GM08714 (cell line): Measurements from ENCODE around the gene LASP1NB.
"Not testable (repeated sequence)": the region's sequence is repeated elsewhere in the genome, so short reads cannot be mapped to it uniquely, and the experiment has no call there.

ENCODE experiments used
- H3K4me3 ChIP-seq: fragments of 200-500 bp; sonication (Bioruptor generic); 2 replicates; pipeline ENCODE4 v1.5.1; 2014; ENCODE audit warnings: mild to moderate bottlenecking, low read length, inconsistent platforms
- ZNF274 ChIP-seq: IDR thresholded peaks from 2 replicates; pipeline ENCODE4 v1.6.1; 2012; ENCODE audit warnings: mild to moderate bottlenecking, low read depth, low read length

LASP1NB gene

DNA sequence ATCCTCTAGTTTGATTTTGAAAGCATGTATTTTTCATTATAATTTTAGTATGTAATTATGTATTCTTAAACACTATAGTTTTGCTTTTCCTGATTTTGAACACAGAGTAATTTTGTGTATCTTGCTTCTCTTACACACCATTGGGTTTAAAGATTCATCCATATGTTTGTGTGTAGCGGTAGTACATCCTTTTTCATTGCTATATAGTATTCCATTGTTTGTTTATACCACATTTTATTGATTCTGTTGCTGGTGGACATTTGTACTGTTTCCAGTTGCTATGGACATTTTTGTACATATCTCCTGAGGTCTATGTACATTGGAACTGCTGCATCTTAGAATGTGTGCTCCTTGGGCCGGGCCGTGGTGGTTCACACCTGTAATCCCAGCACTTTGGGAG lies 20.5 kb upstream of the LASP1NB start:
- TF ChIP-seq ZNF274 = no peak
- no peak overlapping the region for H3K4me3 ChIP-seq

DNA sequence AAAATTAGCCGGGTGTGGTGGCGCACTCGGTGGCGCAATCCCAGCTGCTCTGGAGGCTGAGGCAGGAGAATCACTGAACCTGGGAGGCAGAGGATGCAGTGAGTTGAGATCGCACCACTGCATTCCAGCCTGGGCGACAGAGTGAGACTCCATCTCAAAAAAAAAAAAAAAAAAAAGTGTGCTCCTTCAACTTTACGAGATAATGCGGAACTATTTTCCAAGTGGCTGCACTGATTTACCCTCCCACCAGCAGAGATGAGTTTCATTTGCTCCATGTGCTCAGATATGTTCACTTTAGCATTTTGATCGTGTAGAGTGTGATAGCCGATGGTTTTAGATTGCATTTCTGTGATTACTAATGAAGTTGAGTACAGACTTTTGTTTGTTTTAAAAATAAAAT lies 20.0 kb upstream of the LASP1NB start:
- H3K4me3 ChIP-seq = no peak overlapping the region
- no peak for TF ChIP-seq ZNF274

DNA sequence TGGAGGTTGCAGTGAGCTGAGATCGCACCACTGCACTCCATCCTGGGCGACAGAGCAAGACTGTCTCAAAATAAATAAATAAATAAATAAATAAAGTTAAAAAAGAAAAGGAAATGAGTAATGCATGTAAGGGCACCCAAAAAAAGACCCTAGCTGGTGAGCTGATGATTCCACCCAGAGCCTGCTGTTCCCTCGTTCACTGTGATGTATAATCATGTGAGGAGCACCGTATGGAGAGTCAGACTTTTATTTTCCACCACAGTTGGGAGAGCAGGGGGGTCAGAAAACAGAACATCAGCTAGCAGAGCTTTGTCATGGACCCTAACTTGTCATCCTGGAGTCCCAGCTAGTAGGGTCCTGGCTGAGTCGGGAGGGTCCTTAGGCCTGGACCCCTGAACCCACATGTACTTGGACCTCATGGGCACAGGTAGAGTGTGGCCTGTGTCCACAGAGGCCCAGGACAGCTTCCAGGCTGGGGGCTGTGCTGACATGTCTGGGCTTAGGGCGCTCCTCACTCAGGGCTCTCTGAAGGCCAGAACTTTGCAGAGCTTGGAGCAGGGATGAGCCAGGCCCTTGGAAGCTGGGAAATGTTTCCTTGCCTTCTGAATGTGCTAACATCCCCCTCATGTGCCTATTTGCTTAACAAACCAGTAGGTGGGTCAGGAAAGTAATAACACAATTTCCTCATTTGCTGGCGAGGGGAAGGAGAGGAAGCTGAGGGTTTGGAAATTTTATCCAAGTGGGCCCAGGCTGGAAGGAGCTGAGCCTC lies 18.8 kb upstream of the LASP1NB start:
- TF ChIP-seq ZNF274 = no peak
- no peak overlapping the region for H3K4me3 ChIP-seq

DNA sequence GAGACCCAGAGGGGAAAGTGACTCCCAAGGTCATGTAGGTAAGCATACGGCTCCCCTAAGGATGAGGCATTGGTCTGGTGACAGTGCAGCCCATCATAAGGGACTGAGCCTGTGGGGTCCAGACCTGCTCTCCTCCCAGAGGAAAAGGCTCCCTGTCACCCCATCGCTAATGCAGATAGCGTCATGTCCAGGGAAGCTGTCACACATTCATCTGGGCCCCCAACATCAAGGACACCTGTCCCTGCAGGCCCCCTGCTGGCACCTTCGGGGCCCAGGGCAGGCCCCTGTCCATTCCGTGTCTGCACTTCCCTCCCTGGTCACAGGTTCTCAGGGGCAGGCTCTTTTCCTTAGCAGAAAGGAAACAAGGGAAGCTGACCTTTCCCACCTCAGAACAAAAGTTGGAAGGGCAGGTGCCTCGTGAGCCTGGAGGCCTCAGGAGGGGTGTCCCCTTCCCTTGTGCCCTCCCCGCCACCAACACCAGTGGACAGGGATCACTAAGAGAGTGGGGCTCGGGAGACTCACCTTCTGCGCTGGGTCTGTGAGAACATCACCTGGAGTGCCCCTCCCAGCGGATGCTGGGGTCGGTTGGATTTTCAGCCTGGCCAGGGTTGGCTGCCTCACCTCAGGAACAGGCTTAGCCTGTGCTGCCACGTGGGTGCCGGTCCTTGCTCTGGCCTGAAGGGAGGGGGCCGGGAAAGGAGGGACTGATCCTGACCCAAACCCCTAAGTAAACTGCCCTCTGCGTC lies 17.3 kb upstream of the LASP1NB start:
- no peak overlapping the region for H3K4me3 ChIP-seq
- TF ChIP-seq ZNF274 = no peak

DNA sequence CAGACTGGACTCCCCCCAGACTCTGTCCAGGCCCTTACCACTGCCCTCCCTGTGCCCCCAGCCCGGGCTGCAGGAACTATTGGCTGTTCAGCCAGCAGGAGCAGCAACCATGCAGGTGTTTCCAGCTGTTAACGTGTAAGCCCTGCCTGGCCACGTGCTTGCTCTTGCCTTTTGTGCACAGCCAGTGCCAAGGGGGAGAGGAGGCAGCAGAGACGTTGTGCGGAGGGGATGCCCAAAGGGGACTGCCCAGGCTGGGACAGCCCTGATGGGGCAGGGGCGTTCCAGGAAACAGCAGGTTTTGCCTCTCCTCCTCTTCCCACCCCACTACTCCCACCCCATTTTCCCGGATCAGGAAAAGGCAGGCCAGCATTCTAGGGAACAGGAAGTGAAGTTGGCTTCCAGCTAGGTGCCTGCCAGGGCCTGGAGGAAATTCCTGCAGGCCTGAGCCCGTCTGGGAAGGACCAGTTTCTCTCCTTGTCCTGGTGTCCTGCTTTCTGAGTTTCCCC lies 16.7 kb upstream of the LASP1NB start:
- no peak for TF ChIP-seq ZNF274
- H3K4me3 ChIP-seq = no peak overlapping the region

DNA sequence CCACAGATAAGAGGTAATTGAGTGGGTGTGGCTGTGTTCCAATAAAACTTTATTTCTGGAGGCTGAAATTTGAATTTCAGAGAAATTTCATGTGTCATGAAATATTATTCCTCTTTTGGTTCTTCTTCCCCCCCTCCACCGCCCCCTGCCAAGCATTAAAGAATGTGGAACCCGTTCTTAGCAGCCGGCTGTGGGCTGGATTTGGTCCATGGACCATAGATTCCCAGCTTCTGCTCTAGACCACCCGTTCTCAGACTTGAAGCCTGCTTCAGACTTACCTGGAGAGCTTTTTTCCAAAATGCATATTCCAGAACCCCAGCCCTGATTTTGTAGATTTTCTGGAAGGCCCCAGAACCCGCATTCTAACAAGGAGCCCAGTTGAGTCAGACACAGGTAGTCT lies 15.1 kb upstream of the LASP1NB start:
- no peak for TF ChIP-seq ZNF274
- no peak overlapping the region for H3K4me3 ChIP-seq

DNA sequence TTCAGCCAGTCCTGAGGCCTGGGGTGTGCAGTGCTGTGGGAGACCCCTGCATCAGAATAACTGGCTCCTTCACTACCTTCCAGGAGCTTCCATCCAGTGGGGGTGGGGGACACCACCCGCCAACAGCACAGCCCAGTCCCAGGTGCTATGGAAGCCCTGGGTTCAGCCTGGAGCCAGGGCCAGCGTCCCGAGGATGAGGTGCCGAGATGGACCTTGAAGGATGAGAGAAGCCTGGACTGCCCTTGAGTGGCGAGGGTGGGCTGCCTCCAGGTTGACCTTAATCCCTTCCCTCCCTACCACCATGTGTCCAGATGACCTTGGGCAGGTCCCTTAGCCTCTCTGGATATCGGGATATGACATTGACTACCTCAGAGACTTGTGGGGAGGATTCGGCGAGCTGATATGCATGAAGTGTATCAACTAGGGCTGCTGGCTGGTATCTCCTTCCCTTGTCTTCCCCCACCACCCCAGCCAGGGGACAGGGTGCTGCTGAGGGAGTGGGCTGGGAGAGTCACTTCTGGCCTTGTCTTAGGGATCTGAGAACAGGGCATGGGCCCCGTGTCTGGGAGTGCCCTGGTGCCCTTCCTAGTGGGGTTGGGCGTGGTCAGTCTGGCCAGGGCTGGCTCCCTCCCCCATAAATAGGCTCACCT lies 14.2 kb upstream of the LASP1NB start:
- TF ChIP-seq ZNF274 = no peak
- H3K4me3 ChIP-seq = no peak overlapping the region

DNA sequence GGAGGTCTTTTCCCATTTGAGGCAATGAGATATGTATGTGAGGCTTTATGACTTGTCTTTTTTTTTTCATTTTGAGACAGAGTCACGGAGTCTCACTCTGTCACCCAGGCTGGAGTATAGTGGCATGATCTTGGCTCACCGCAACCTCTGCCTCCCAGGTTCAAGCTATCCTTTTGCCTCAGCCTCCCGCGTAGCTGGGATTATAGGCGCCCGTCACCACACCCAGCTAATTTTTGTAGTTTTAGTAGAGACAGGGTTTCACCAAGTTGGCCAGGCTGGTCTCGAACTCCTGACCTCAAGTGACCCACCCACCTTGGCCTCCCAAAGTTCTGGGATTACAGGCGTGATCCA lies 13.7 kb upstream of the LASP1NB start:
- H3K4me3 ChIP-seq = not testable (repeated sequence)

DNA sequence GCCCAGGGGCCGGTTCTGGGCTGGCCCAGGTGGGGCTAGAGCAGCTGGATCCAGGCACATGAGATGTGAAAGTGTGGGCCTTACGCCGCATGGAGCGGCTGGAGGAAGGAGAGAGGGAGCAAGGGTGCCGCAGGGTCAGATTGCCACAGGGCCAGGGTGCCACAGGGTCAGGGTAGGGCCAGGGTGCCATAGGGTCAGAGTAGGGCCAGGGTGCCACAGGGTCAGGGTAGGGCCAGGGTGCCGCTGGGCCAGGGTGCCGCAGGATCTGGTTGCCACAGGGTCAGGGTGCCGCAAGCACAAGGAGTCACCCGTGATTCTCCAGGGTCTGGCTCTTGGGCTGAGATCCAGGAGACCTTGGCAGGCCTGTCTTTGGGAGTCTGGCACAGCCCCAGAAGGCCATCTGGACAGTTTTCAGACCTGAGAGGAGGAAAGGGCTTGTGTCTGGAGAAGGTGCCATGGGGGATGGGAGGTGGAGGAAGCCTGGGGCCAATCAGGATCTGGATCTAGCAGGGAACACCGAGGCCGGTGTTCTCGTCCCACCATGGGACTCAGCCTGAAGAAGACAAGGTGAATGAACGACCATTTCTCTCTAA lies 13.1 kb upstream of the LASP1NB start:
- no peak for TF ChIP-seq ZNF274
- H3K4me3 ChIP-seq = no peak overlapping the region

DNA sequence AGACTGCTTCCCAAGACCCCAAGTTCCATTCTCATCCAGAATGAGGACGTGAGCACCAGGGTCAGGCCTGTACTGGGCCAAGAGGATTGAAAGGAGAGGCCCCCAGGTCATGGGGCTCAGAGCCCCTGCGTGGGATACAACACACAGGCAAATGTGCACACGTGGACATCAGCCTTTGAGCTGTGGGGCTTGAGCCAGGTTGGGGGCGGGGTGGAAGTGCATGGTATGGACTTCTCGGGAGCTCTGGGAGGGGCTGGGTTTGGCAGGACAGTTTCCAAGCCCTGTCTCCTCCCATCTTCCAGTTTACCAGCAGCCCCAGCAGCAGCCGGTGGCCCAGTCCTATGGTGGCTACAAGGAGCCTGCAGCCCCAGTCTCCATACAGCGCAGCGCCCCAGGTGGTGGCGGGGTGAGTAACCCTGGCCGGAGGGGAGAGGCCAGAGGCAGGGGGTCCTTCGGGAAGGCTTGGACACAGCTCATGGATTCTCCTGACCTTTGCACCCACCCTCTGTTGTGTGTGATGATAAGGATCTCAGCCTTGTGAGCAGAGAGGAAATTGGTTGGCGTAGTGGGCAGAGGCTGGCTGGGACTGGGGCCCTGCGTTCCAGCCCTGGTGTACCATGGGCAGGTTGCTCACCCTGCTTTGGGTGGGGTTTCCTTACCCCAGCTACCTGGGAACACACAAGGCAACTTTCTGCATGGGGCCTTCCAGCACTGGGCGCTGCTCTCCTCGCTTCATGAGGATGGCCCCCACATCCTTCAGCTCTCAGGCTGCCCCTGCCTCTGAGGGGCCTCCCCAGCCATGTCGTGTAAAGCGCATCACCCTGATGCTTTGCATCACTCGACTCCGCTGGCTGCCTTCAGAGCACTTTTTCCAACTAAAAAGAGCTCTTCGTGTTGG lies 10.4 kb upstream of the LASP1NB start:
- no peak for TF ChIP-seq ZNF274
- no peak overlapping the region for H3K4me3 ChIP-seq

DNA sequence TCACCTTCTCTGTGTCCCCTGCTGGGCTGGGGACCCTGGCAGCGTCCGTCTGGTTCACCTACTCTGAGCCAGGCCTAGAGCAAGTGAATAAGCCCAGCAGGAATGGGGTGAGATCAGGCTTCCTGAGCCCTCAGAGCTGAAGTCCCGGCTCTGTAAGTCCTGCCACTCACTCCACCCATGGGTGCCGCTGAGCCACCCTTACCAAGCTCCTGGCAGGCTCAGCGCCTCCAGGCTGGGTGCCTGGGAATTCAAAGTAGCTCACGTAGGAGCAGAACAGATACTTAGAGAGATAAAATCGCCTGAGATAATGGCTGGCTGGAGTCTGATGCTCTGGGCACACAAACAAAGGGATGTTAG lies 9.8 kb upstream of the LASP1NB start:
- TF ChIP-seq ZNF274 = no peak
- H3K4me3 ChIP-seq = no peak overlapping the region

DNA sequence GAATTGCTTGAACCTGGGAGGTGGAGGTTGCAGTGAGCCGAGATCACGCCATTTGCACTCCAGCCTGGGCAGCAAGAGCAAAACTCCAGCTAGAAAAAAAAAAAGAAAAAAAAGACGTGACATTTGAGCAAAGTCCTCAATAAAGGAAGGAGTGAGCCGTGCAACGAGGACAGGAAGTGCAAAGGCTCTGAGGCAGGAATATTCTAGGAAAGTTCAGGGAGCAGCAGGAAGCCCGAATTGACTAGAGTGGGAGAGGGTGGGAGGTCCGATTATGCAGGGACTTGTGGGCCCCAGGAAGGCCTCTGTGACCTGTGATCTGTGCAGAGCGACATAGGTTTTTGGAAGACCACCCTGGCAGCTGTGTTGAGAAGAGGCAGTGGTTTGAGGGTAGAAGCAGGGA lies 8.6 kb upstream of the LASP1NB start:
- no peak for TF ChIP-seq ZNF274
- no peak overlapping the region for H3K4me3 ChIP-seq

DNA sequence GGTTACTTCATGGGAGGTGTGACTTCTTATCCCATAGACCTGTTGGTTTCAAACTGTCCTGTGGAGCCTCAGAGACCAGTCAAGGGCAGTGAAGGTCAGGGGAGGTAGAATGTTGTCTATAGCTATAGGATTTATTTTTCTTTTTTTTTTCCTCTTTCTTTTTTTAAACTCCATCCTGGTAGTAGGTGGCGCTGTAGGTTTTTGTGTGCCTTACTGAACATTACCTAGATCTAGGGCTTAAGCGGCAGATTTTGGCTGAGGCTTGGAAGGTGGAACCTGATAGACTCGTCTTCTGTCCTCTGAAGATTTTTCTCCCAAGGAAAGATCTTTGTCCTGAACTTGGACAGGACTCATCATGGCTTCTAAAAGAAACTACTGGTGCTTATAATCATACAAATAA lies 8.2 kb upstream of the LASP1NB start:
- no peak for TF ChIP-seq ZNF274
- H3K4me3 ChIP-seq = no peak overlapping the region

DNA sequence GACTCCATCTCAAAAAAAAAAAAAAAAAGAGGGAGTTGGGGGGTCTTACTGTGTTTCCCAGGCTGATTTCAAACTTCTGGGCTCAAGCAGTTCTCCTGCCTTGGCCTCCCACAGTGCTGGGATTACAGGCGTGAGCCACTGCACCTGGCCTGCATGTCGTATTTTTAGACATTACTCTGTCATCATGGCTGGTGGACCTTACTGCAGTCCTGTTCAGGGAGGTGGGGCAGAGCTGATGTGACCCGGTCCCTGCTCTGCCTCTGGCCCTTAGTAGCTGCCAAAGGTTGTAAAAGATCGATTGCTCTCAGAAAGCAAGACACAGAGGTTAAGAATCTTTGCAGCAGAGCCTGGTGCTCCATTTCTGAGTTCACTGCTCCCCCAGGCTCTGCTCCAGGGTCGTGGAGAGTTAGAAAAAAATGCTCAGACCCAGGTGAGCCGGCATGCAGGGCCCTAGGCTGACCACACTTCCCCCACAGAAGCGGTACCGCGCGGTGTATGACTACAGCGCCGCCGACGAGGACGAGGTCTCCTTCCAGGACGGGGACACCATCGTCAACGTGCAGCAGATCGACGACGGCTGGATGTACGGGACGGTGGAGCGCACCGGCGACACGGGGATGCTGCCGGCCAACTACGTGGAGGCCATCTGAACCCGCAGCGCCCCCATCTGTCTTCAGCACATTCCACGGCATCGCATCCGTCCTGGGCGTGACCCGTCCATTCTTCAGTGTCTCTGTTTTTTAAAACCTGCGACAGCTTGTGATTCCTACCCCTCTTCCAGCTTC lies 7.1 kb upstream of the LASP1NB start:
- TF ChIP-seq ZNF274 = no peak
- no peak overlapping the region for H3K4me3 ChIP-seq
